ENCODE results near the gene BCO1.

Gene BCO1

DNA sequence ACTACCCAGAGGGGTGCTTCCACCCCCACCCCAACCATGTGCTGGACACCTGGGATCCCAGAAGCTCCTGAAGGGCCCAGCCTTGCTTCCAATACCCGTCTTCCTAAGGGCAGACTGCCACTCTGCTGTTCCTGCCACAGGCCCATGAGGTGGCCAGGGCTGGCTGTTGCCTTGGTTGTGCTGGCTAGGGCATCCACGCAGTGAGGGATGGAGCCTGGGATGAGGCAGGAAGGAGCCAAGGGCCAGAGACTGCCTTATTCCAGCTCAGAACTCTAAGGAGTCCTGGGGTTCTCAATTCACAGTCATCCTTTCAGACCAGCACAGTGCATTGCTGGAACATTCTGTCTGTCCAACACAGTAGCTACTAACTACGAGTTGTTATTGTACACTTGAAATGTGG lies 37.8 kb downstream of the BCO1 start:
- DNase-seq: no peak

DNA sequence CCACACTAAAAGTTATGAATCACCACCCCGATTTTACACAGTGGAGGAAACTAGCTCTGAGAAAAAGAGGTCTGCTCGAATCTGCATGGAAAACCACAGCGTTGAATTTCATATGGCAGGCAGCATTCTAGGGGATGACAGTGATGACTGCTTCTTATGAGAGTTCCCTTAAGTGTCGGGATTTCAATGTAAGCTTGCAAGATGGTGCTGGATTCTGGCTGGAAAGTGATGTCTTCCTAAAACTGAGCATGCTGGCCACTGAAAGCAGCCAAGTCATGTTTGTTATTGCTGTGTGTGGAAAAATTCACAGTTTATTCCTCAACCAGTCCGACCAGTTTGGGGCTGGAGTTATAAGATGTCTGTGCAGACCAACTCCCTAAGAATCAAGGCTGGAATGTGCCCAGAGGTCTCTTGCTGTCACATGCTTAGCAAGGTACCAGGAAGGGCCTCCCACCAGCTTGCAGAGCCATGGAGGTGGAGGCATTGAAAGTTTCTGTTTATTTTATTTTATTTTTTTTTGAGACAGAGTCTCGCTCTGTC lies 39.1 kb downstream of the BCO1 start:
- no peak for DNase-seq

DNA sequence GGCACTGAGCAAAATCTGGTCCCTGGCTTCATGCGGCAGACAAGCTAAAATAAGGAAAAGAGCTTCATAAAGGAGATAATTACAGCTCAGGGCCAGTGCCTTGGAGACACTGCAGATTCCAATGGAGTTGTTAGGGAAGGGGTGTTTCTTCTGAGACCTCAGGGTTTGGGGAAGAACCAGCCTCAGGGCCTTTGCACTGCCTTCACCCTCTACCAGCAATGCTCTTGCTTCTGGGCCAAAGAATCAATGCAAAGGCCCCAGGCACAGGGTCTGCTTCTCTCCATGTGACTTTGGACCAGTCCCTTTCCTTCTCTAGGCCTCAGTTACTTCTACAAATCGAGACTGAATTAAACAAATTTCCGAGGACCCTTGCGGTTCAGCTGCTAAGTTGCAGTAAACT lies 40.0 kb downstream of the BCO1 start:
- no peak for DNase-seq

DNA sequence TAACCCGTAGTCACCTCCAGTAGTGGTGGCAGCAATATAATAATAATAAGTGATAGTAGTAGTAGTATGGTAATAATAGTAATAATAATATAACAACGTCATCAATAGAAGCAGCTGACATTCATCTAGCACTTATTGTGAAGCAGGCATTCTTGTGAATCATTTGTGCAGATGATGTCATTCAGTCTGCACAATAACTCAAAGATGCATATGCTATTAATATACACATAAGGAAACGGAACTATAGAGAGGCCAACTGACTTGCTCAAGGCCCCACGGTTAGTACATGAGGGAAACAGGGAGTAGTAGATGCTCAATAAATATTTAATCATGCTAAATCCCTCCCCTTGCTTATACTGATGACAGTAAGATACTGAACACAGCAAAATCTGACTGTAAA lies 40.9 kb downstream of the BCO1 start:
- DNase-seq: no peak

DNA sequence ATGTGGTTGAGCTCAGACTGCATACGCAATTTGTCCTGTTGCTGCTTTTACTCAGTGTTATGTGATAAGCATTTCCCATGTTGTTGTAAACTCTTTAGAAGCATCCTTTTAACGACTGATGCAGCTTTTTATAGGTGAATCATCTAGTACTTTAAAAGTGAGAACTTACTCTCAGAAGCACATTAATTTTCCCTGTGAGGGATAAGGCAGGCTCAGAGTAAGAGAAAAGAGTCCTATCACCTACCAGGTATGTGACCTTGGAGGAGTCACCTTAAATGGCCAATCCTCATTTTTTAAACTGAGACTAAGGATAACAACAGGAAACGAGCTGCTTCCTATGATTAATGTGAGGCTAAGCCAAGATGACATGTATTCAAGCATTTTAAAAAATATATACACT lies 41.9 kb downstream of the BCO1 start:
- no peak for DNase-seq

DNA sequence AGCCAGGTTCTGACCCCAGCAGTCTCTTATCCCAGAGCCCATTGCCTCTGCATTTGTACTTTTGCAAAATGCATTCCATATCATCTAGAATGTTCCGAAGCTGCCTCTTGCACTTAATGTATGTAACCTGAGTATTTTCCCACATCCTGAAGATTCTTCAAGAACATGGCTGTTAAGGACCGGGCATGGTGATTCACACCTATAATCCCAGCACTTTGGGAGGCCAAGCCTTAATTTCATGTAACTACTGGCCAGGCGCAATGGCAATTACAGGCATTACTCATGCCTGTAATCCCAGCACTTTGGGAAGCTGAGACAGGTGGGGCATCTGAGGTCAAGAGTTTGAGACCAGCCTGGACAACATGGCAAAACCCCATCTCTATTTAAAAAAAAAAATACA lies 44.6 kb downstream of the BCO1 start:
- DNase-seq: no peak

DNA sequence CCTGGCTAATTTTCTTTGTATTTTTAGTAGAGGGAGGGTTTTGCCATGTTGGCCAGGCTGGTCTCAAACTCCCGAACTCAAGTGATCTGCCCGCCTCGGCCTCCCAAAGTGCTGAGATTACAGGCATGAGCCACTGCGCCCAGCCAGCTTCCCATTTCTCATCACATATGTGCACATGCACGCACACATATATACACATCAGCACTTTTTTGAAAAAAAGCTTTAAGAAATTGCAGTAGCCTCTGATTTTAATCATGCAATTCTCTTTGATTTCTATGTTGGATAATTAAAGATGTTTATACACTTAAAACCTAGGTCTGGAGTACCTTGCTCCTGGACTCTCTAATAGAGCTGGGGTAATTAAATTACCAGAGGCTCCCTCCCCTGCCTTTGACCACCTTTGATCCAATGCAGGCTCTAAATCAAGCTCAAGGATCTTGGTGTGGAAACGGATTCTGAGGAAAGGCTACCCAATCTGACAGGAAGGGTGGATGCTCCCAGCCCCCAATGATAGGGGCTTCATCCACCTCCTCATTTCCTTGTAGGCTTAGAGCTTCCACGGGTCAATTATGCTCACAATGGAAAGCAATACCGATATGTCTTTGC lies 46.6 kb downstream of the BCO1 start:
- no peak for DNase-seq

DNA sequence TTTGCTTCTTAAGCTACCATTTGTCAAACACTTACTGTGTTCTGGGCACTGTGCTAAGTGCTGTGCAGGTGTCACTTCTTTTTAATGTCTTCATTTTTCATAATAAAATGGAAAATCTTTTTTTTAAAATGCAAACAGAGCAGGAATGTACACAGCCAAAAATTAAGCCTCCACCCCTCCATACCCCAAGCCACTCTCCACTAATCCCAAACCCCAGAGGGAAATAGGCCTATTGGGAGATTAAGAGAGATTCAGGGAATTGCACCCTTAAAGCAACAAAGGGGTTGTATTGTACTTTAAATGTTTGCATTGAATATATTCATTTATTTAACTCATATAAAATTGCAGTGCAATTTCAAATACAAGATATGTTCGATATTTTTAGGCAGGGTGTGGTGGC lies 47.7 kb downstream of the BCO1 start:
- DNase-seq: no peak

DNA sequence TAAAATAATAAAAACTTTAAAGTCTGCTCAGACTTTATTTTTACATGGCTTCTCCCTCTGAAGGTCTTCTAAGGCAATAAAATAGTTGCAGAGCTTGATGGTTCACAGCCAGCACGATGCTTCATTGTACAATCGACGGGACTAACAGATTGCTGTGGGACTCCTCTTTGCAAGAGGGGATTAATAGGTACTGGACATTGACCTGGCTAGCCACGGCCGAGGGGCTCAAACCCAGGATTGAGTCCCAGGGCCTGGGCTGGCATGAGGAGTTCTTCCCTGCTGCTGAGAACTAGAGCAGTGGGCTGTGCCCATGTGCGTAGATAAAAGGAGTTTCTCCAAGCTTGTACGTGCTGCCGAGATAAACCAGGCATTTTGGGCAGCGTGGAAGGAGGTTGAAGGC lies 52.6 kb downstream of the BCO1 start:
- DNase-seq: no peak

DNA sequence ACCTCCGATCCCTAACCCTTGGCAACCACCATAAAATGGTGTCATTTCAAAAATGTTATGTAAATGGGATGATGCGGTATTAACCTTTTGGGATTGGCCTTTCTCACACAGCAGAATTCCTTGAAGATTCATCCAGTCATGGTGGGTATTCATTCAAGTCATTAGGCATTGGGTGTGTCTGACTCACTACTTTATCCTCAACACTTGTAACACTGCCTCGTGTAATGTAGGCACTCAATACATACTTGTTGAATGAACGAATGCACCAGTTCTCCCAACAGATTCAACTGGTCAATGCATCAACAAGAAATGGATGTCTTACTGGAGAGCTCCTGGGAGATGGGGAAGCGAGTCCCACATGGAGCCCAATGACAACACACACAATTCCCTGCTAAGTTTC lies 54.4 kb downstream of the BCO1 start:
- DNase-seq: no peak

DNA sequence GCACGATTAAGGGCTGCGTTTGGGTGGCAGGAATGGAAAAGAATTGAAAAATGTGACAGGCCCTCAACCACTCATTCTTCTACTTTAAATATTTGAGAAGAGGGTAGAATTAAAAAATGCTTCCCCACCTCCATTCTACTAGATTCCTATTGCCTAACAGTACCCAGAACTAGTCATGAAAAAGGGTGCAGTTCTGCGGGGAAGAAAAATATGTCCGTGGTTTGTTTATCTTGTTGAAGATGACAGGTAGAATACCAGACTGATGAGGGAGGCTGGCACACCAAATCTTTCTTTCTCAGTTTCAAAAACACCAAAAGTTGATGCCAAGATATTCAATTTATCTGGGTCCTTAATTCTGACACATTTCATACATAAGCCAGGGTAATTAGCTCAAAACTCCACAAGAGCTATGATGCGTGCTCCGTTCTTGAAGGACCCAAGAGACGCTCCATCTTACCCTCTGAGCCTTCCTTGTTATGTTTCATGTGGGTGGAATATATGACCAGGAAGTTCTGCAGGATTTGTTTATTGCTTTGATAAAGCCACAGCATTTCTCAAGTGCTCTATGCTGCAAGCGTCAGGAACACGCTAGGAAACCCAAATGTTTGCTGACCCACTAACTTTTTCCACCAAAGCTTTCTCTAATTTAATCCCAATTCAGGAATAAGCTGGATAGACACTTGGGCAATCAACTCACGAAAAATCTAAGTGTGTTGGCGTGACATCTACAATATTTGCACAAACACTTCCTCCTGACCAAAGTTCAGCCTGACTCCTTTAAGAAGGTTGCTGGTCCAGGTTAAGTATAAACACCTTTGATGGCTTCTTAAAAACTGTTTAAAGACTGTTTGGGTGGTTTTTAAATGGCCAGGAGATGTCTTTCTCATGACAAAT lies 55.7 kb downstream of the BCO1 start:
- no peak for DNase-seq

DNA sequence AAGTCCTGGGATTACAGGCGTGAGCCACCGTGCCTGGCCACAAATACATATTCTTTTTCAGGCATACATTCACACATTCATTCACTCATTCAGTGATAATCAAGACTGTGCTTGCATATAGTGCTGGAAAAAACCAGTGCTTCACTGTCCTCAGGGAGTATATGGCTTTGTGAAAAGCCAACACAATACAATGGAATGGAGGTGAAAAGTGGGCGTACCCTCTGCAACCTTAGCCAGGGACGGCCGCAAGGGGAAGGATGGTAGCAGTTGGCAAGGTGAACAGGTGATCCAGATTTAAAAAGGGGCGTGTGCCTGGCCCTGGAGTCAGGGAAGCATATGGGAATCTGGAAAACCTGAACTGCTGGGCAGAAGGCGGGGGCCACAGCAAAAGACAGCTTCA lies 58.1 kb downstream of the BCO1 start:
- DNase-seq: no peak

DNA sequence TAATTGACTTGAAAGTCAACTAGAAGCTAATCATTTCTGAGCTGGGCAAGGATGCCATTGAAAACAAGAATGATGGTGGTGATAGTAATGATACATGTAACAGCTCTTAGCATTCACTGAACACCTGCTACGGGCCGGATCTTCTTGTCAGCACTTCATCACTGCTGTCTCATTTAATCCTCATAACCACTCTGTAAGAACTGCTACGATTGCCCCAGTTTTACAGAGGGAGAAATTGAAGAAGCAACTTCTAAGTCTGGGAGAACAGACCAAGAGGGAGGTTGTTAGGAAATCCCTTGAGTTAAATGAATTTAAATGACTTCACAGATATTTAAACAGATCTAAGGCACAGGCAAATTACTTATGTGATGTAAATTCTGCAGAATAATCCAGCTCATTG lies 69.3 kb downstream of the BCO1 start:
- DNase-seq: no peak

DNA sequence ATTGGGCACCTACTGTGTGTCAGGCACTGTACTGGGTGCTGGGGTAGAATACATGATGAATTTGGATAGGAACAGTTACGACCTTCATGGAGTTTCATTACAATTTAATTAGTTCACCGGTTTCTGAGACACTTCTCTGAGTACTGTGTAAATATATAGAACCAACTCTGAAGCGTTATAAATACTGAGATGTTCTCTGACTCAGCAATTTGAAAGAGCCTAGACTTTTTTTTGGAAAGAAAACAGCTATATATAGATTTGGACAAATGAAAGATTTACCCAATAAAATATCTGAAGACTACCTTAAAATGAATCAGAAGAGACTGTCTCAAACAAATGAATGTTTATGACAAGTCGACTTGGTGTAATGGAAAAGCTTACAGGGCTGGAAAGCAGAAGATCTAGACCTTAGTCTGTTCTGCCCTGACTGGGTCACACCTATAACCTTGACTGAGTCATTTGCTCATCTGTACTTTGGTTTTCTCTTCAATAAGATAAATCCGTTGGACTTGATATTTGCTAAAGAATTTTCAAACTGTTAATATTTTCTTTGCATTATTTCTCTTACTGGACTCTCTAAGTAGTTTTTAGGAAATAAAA lies 71.7 kb downstream of the BCO1 start:
- no peak for DNase-seq

DNA sequence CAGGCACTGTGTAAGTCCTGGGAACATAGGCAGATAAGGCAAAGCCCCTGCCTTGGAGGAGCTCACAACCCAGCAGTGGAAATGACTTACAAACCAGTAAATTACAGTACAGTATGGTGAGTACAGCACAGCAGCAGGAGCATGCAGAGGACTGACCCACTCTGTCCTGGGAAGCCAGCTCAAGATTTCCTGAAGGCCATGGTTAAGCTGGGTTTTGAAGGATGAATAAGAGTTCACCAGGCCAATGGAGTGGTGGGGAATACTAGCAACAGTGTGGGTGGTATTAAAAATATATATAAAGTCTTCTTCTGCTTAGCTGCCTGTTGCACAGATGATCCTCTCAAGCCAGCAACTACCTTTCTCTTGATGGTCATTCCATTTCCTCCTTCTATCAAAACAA lies 73.3 kb downstream of the BCO1 start:
- no peak for DNase-seq

DNA sequence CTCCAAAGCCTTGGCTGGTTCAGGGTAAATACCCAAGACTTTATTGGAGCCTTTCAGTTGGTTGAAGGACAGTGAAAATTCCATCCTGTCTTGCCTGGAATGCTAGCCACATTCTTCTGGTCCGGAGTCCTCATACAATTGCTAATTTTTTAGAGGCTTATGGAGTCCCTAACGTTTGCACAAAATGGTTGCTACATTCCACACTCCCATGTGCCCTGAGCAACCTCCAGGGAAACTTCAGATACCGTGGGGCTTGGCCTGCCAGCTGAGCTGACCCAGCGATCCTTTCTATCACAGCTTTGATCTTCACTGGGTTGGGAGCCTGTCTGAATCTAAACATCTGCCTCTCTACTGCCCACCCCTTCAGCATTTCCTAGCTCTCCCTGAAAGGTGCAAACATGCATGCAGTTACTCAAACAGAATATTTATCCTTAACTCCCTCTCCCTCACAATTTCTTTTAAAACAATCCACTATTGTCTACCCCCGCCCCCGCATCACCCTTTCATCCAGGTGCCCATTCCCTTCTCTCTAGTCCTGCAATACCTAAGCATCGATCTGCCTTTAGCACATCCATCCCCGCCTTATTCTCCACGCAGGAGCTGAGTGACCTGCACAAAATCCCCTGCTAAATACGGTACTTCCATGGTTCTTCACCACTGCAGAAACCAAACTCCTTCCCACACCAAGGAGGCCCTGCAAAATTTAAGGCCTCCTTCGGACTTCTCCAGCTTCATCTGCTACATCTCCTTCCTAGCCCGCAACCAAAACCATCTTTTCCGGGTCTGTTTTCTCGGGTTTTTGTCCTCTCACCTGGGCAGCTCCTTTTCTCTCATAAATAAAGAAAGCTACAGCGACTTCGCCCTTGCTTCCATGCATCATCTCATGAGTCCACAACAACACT lies 75.5 kb downstream of the BCO1 start:
- DNase-seq: no peak

DNA sequence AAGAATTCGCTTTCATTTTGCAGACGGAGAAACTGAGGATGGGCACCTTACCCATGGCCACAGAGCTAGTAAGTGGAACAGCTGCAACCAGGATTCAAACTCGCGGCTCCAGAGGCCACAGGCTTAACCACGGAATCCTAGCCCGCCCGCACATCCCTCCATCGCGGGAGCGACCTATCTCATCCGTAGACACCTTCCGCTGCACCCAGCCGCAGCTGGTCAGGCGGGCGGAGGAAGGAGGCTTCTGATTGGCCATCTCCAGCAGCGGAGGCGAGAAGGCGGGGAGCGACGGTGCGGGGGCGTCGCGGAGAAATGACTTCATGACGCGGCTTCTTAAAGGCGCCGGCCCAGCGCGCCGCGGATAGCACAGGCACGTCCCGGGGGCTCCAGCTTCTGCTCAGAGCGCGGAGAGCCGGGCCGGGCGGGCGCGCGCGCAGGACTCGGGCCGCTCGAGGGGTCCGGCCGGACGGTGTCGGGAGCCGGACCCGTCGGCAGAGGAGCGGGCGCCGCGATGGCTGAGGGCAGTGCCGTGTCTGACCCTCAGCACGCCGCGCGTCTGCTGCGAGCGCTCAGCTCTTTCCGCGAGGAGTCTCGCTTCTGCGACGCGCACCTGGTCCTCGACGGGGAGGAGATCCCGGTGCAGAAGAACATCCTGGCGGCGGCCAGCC lies 76.2 kb downstream of the BCO1 start, which contains the start of gene GAN:
Gene GAN (plus strand): TSS at position 360 of the 668 bp plus-strand sequence. CDS start 152 bp downstream, at position 512.
- peak; percentile 66 for DNase-seq

DNA sequence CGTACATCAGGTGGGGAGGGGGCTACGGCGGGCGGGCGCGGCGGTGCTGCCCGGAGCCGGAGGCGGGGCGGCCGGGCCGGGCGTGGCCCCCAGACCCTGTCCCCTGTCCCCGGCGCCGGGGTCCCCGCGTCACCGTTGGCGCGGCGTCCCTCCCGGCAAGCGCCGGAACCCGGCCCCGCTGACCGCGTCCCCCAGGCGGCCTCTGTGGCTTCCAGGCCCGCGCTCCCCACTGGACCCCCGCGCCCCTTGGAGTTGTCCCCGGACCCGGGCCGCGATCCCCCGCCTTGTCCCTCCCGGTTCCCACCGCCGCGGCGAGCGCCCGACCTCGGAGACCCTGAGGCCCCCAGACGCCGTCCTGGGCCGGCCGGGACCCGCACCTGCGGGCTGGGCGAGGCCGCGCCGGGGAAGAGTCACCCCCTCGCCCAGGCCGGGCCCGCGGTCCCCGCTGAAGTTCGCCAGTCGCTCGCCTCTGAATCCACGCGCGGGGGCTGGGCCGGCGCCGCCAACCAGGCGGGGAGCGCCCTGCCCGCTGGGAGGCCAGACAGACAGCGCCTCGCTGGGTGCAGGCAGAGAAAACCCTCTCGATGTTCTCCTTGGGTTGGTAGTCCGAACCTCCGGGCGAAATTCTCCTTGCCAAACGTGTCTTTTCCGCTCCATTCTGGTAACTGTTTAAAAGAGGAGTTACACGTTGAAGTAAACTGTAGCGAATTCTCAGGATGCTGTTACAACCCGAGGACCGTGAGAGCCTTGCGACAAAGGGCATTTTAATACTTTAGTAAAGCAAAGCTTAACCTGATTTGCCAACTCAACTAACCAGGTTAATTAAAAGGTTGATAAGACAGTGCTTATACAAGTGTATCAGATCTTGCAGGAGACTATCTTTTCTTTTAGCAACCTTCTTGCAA lies 77.0 kb downstream of the BCO1 start:
- DNase-seq: peak; percentile 2

DNA sequence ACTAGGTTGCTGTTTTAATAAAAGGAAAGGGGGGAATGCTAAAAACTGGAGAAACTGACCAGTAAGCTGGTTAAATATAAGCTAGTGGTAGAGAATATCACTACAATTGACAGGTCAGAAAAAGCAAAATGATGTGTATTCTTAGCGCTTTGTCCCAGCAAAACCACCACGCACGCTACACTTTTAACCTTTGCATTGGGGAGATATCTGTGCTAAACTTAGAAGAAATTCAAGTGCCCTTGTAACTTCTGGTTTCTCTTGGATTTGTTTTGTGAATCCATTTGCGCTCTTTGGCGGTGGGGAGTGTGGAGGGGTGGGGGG lies 77.6 kb downstream of the BCO1 start:
- no peak for DNase-seq

DNA sequence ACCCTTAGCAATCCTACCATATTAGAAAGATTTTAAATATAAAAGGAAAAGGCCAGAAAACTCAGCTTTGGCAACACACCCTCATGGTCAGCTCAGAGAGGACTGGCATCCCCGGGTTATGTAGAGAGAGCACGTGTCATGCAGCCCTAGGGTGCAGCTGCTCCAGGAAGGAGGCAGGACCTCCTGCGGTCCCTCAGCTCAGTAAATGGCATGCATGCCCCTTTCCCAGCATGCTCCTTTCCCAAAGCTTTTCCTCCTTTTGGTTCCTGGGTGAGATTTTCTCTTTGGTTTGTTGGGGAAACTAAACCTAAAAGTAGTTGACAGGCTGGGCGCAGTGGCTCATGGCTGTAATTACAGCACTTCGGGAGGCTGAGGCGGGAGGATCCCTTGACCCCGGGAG lies 80.2 kb downstream of the BCO1 start:
- no peak for DNase-seq

DNA sequence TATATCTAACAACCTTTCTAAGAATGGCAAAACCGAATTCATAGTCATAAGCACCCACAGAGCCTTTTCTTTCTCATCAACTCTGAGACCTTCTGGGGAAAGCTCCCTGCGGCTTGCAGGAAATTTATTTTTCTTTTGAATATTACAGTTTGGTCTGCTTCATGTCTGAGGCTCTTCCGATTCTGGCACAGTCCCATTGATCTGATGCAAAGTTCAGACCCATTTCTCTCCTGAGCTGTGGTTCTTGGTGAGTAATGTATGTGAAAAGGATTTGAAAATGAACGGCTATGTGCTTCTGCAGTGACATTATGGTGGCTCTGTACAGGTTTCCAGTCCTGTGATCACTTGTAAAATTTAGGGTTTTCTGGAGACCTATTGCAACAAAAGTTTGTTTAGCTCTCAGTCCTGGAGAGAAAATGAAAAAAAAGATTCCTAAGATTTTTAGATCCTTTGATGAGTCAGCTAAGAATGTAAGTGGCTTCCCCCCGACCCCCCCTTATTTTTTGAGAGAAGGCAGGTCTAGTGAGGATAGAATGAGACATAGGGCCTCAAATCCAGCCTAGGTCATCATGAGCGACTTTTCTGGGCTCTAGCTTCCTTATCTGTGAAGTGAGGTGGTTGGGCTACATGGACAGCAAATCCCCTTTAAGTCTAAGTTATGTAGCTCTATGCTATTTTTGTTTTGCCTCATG lies 80.9 kb downstream of the BCO1 start:
- no peak for DNase-seq

Data from DMS79 treated with DMSO at 0.1 percent for 48 hours (cell line).